SHP77 treated with DMSO at 0.1 percent for 48 hours (cell line): ENCODE measurements around the gene AGBL1.

ENCODE experiments used
- DNase-seq: peaks from one replicate; lab custom pipeline; 2025; lab: John Stamatoyannopoulos, UW

AGBL1 gene

DNA sequence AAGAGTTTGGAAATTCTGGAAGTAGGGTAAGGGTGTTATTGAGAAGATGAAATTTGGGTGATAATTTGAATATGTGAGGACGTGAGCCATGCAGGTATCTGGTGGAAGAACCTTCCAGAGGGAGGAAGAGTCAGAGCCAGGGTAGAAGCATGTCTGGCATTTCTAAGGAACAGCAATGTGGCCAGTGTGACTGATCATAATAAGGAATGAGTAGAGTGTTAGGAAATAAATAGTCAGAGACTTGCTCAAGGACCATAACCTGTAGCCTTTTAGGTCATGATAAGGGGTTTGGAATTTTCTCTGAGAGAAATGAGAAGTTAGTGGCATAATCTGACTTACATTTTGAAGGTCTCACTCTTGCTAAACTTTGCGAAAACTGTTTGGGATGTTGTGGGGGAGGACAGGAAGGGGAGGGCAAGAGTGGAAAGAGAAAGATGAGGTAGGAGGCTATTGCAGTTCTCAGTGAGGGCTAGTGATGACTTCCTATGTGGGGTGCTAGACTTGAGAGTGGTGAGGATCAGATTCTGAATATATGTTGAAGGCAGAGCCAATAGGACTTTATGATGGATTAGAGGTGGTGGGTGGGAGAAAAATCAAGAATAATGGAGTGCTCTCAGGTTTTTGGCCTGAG lies 568.3 kb downstream of the AGBL1 start:
- DNase-seq = no peak

DNA sequence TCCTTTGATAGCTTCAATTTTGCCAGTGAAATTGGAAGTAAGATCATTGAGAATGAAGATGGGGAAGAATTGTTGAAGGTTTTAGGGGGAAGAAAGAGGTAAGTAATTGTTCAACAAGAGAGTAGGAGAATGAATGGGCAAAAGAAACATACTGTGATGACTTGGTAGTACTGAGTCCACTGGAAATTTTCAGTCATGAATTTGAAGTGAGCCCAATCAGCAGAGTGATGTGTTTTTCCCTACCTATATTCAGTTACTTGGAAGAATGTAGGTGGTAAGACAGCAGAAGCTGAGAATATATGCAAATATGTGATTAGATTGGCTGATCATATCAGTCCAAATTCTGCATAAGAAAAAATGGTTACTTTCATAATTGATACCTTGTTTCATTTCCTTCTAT lies 569.6 kb downstream of the AGBL1 start:
- DNase-seq = no peak

DNA sequence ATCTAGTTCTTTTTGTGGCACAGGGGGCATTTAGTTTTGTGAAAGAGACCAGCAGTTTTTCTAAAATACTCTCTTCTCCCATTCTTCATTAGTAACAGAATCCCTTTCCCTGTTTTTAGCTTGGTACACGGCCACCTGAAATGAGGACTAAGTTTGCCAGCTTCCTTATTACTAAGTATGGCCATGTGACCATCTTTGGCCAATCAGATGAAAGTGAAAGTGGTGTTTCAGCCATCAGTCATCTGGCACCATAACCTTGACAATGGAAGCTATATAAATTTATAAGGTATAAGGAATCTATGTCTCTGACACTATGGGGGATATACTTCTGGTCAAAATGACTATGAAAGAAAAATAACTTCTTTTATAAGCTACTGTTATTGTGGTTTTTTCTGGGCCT lies 570.4 kb downstream of the AGBL1 start:
- no peak for DNase-seq

DNA sequence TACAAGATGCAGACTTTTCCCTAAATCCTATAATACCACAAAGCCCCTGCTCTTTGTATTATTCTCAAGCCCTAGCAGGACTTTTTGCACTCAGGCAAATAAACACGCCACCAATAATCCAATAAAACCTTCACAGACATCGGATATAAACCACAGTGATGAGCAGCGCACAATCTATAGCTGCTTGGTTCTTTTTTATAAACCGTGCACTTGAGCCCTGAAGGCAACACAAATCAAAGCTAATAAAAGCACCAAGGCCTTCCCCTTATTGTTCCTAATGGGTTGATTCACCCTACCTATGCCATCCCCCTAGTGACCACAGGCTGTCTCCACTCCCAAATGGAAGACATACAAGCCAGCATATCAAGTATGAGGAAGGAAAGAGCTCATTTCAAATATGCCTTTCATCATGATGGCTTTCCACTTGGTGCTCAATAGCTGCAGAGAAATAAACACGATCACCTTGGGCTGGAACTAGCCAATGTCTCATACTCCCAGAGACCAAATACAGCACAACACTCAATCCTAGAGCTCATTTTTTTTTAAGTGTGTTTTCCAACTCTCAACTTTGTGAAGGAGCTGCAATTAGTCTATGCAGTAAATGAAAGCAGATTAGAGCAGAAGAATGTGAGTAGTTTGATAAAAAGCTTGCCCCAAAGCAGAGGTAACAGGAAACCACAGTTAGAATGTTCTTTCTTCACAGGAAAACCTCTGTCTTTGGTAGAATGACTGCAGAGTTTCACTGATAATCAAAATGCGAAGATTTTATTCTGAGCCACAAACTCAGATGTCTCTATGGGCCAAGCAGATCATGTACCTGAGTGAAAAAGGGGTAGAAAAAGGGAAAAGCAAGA lies 573.9 kb downstream of the AGBL1 start:
- DNase-seq = no peak

DNA sequence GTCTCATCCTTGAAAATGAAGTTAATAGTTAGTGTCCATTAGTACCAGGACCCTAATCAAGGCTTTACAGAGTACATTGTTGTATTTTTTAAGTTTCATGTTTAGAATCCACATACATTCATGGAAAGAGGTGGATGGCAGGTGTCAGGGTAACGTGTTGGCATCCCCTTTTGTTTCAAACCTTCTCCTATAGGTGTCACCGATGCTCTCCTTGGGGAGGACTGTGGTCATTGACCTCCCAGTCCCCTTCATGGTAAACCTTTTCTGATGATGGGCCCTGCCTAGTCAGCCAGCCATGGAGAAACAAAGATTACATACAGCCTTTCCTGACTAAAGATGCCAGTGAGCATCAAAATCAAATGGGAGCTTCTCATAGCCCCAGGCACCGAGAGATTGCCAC lies 574.8 kb downstream of the AGBL1 start:
- DNase-seq = no peak

DNA sequence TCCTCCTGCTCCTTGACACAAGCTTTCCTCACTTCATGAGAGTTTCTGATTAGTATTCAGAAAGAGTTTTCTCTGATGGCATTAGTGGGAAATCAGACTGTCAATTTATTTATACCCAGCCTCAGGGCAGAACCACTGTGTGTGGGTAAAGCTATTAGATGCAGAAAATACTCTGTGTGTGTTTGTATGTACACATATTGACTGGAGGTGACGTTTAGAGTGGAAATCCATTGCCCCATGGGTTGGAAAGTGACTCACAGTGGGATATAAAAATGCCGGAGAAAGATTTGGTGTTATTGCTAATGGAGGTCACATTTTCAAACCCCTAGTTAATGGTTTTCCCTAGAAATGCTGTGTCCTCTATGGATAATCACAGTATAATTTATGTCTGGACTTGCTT lies 577.6 kb downstream of the AGBL1 start:
- no peak for DNase-seq

DNA sequence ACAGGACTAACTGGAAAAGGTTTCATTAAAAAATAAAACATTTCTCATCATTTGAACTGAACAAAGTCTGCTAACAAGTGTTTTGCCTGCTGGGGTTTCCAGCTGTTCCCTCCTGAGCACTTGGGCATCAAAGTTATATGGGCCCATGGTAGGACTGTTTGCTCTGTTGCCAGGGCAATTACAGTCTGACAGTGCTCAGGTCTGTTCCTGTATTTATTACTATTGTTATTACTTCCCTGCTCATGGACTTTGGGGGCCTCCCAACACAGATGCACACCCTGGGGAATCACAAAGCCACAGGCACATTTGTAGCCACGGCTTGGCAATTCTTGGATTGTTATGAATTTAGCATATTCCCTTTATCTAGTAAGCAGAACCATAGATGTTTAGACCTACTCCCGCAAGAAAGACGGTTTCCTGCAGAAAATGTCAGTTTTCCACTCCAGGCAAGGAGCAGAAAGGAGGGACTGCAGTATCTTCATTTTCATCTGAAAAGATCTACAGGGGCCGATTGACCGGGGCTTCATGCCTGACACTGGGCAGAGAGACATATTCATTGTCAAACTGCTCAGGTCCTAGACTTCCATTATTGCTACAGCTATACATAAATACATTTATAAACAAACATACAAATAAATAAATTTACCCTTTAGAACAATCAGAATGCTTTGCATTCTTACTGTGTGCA lies 580.2 kb downstream of the AGBL1 start:
- no peak for DNase-seq

DNA sequence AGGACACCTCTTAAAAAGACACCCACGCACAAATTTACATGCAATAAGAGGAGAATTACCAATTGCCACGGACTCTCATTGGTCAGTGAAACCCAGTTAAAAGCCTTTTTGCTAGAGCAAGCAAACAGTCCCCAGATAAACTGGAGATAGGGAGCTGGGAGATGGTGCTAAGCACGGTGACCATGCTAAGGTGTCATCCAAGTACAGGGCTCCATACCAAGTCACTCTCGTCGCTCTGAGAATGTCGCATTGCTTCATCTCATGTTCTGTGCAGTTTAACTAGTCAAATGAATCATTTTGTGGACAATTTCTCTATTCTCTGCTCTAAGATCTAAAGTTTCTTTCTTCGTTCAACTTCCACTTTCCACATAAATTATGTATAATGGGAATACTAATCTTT lies 581.9 kb downstream of the AGBL1 start:
- DNase-seq = no peak

DNA sequence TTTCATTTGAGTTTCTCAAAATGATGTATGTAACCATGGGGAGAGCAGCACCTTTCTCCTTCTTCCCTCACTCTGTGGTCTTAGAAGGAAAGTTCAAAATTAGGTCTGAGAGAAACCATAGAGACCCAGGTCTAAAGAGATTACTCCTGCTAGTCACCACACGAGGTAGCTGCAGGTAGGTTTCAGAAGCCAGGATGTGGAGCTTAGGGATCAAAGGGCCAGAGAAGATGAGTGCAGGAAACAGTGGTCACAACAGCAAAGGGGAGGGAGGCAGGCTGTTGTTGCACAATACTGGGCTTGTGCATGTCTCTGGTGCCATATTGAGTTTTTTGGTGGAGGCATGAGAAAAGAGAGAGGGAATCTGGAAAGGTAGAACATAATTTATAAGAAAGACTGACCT lies 583.6 kb downstream of the AGBL1 start:
- DNase-seq = no peak

DNA sequence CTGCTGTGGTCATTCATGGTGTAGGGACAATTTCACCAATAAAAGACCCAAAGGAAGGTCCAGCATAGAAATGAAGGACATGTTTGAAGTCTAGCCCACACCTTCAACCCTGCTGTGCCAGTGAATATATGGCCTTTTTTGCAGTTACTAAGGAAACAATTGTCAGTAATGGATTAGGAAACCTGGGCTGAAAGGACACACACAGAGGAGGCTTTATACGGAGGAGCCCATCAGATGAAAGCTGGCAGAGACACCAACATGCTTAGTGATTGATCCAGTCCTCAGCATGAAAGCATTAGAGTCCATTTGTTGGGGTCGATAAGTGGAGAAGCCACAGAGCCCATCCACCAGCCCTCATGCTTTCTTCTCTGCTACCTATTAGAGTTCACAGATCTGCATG lies 584.3 kb downstream of the AGBL1 start:
- no peak for DNase-seq

DNA sequence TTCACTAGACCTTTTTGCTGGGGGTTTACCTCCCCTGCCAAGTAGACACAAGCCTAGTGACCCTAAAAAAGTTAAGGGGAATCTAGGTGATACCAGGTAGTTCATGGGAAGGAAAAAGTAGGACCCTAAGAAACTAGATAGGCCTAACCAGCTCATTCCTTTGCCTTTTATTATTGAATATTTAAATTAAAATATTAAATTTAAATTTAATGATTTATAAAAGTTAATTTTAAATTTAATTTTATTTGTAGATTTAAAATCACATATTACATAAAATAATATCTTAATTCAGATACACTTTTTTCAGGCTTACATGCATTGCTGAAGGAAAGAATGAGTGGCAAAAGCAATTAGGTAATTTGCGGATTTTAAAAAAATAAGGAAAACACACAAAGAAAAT lies 584.9 kb downstream of the AGBL1 start:
- DNase-seq = no peak

DNA sequence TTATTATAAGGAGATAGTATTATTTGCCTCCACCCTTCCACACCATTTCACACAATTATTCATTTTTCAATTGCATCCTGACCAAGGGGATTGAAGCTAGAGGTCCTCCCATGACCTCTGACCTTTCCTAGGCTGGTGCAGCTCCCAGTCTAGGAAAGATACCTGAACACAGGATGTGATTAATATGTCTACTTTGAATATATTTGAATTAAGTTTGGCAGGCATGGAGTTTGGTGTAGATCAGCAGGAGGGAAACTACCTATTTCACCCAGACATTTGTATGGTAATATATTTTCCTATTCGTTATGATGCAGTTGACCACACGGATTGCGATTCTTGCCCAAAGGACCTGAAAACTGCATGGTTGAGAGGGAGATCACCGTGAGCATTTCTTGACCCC lies 596.3 kb downstream of the AGBL1 start:
- DNase-seq = no peak

DNA sequence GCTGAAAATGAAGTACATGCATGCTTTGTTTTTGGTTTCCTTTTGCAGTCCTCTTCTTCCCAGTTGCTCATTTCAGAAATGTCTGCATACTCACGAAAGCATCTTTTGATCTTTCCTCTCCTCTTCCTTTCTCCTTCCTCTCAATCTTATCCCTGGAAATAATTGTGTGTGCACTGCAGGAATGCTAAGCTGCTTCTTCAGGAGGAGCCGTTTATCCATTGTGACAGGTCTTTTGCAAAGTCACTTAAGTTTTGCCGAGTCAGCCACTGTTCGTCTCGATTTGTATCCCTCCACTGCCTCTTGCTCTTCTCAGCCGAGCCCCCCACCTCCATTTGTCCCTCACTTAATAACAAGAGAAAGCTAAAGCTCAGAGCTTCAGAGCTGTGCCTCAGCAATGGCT lies 597.6 kb downstream of the AGBL1 start:
- DNase-seq = peak; percentile 6

DNA sequence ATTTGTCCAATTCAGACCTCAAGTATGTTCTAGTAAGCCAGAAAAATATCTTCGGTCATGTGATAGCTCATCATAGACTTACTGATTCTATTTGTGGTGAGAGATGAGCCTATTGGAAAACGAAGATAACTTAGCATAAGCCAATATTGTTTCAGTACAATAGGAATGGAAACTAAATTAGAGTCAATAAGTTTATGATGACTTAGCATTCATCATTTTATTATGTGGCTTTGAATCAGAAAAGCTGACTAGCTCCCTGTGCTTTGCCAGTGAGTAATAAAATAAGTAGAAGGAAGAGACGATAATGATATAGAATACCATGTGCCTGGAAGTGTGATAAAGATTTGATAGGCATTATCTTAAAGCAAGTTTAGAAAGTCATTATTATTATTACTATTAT lies 605.6 kb downstream of the AGBL1 start:
- DNase-seq = no peak

DNA sequence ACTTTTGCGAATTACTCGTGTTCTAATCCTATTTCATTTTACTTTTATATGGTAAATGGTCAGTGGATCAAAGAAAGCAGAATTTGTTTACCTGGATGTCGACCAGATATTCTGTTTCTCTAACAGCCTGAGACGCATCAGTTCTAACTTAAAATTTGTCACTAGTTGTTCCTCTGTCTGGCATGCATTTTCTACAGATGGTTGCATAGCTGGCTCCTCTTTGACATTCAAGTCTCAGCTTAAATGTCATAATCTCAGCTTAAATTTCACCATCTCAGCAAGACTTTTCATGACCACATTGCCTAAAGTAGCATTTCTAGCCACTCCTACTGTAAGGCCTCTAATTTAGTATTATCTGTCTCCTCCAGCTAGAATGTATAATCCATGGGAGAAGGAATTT lies 609.3 kb downstream of the AGBL1 start:
- no peak for DNase-seq

DNA sequence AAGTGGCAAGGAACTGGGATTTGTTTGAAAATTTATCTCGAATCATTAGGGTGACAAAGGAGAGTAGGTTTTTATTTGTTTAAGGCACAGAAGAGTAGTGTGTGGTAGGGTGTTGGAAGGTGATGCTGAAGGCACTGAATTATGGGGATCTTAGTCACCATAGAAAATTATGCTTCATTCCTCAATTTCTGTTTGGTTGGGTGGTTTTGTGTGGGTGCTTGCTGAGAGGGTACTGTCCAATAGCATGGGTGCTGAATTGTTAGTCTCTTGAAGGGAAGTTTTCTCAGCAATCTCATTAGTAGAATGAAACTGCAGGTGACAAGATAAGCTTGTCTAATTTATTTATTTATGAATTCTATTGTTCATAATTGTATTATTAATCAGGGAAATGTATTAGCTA lies 610.9 kb downstream of the AGBL1 start:
- DNase-seq = no peak

DNA sequence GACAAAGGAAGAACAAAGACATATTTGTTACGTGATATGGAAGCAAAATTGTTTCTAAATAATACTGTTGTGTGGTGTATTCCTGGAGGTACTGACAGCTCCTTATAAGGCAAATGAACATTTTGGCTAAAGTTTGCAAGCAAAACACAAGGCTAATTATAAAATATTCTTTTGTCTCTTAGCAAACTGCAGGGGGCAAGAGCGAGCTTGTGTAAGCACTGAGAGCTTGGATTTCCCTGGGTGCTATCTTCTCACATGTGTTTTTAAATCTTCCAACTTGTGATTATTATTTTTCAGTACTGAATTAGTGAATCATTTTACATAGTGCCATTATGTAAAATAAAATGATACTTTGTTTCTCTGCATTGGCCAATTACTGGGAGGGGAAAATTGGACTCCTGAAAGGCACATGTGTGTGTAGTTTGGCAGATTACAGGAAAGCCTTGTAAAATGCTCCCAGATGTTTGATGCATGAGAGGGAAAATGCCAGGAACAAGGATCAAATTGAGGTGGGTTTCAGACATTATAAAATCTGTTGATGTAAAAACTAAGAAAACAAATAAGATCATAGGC lies 611.5 kb downstream of the AGBL1 start:
- DNase-seq = no peak

DNA sequence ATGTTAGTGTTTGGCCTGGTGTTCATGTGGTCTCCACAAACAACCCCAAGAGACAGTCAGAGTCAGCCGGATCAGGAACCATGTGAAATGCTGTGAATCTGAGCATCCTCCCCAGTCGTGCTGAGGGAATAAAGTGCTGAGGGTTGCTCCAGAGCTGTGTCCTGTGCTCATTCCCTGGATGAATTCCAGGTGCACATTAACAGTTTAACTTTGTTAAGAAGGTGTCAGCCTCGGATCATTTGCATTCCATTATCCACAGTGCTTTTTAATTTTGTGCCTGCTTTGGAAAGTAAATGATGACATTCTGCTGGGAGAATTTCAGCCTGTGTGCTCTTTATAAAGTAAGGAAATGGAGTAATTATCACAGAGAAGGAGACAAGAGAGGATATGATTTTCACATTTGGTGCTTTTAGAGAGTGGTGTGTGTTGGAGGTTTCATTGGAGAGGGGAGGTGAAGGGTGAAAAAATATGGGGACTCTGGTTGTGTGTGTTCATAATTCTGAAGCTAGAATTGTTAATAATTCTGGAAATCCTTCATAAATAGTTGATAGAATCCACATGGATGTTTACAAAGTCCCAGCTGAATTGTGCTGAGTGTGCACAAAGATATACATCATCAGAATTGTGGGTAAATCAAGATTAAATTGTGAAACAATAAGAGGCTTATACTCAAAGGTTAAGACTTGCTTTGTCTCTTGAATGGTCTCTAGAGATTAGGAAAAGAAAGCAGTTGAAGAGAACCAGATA lies 621.4 kb downstream of the AGBL1 start:
- DNase-seq = no peak

DNA sequence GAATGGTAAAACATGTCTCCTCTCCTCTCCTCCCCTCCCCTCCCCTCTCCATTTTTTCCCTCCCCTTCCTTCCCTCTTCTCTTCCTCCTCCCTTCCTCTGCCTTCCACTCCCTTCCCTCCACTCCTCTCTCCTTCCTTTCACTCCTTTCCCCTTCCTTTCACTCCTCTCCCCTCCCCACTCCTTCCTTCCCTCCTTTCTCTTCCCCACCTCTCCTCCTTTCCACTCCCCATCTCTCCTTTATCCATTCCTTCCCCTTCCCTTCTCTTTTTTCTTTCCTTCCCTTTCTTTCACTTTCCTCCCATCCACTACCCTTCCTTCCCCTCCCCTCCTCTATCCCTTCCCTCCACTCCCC lies 621.9 kb downstream of the AGBL1 start:
- no peak for DNase-seq

DNA sequence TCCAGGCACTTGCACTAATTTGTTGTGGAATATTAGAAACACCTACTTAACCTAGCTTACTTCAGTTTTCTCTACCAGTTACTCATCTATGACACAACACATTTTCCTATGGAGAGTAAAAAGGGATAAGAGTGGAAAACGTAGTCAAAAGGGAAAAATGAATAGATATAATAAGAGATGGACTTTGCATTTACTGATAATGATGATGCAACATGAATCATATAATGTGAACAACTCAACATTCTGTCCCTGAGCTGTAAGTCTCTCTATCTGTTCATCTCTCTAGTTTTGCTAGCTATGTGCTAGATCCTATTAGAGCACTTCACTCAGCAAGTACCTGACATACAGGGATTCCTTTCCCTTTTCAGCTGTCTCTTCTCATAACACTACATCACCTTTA lies 627.1 kb downstream of the AGBL1 start:
- no peak for DNase-seq

DNA sequence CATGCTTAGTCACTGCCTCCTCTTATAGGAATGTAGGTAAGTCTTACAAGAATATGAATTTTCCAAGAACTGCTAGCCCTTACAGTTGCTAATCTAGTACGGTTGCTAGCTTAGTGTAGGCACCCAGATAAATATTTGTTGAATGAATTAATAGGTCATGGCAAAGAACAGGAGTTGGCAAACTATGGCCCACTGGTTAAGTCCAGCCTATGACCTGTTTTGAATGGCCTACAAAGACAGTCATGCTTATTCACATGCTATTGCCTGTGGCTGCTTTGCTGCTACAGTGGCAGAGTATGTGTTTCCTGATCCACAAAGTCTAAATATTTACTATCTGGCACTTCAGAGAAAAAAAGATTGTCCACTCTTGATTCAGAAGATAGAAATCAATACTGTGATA lies 631.8 kb downstream of the AGBL1 start:
- DNase-seq = no peak

DNA sequence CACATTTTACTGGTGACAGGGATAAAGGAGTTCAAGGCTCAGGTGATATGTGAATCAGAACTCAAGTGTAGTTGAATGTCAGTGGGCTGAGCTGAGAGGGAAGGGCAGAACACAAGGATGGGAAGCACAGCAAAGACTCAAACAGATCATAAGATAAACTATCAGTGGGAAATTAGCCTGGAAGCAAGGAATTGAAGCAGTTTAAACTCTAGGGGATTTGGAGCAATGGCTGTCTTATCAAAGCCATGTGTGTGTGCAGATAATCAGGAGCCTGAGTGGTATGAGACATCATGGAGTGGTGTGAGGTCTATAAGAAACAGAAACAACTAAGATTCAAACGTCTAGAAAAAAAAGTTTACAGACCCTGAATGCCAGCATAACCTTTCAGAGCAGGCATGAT lies 634.6 kb downstream of the AGBL1 start:
- no peak for DNase-seq
